Esophagus squamous epithelium (tissue), 4 donors: ENCODE data around the gene SCIN.

Source experiments
- POLR2A ChIP-seq, 4 donors: fragments of 450-650 bp; IDR thresholded peaks; one replicate each; pipeline ENCODE4 v1.6.1; 2017; ENCODE audit warnings: antibody characterized with exemption in 4 of 4, mild to moderate bottlenecking in 4 of 4, moderate library complexity in 3 of 4
- TF ChIP-seq, protein P1 (sequence below), 6 experiments: fragments of 450-650 bp in 4 of 6; fragments of 200-600 bp in 2 of 6; sonication (generic) in 2 of 6; IDR thresholded peaks; one replicate each; pipeline ENCODE4 v1.5.1; 2016 to 2019; ENCODE audit warnings: antibody characterized with exemption in 6 of 6, mild to moderate bottlenecking in 4 of 6, moderate library complexity in 4 of 6

- TF ChIP-seq POLR2A (IDR thresholded peaks at IDR 0.05), result no peak
- TF ChIP-seq, protein P1, sequence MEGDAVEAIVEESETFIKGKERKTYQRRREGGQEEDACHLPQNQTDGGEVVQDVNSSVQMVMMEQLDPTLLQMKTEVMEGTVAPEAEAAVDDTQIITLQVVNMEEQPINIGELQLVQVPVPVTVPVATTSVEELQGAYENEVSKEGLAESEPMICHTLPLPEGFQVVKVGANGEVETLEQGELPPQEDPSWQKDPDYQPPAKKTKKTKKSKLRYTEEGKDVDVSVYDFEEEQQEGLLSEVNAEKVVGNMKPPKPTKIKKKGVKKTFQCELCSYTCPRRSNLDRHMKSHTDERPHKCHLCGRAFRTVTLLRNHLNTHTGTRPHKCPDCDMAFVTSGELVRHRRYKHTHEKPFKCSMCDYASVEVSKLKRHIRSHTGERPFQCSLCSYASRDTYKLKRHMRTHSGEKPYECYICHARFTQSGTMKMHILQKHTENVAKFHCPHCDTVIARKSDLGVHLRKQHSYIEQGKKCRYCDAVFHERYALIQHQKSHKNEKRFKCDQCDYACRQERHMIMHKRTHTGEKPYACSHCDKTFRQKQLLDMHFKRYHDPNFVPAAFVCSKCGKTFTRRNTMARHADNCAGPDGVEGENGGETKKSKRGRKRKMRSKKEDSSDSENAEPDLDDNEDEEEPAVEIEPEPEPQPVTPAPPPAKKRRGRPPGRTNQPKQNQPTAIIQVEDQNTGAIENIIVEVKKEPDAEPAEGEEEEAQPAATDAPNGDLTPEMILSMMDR (IDR thresholded peaks at IDR 0.05), result no peak
These were observed 40.4 kb downstream of the SCIN start for GRCh38 chr7:12610899-12611298.
